Renal pelvis (tissue), 4 donors: ENCODE measurements around the gene MEIS3. TPM values are rescaled to one million over a fixed set of nuclear protein-coding genes. Genes with fewer than 3 reads are reported as not detected.
"Not testable (repeated sequence)": the region's sequence is repeated elsewhere in the genome, so short reads cannot be mapped to it uniquely, and the experiment has no call there.

Source experiments
- DNase-seq: peaks from one replicate; pipeline ENCODE4 v3.0.0-alpha.2; 2013
- polyA plus RNA-seq, 3 donors: library from polyadenylated mRNA; unstranded; fragments of 120-200 nt; gene quantifications; one replicate each; pipeline ENCODE4 v1.2.1, GENCODE V29; 2013; ENCODE audit not compliant: insufficient read length in 3 of 3

Gene MEIS3
- polyA plus RNA-seq, 3 donors = 16.6 to 24.1 (median 17.7) TPM

DNA sequence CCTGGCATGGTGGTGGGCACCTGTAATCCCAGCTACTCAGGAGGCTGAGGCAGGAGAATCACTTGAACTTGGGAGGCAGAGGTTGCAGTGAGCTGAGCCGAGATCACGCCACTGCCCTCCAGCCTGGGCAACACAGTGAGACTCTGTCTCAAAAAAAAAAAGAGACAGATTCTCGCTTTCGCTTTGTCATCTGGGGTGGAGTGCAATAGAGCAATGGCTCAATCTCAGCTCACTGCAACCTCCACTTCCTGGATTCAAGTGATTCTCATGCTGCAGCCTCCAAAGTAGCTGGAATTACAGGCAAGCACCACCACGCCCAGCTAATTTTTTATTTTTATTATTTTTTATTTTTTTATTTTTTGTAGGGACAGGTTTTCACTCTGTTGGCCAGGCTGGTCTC is 30.6 kb downstream of the MEIS3 start:
- not testable (repeated sequence) for DNase-seq

DNA sequence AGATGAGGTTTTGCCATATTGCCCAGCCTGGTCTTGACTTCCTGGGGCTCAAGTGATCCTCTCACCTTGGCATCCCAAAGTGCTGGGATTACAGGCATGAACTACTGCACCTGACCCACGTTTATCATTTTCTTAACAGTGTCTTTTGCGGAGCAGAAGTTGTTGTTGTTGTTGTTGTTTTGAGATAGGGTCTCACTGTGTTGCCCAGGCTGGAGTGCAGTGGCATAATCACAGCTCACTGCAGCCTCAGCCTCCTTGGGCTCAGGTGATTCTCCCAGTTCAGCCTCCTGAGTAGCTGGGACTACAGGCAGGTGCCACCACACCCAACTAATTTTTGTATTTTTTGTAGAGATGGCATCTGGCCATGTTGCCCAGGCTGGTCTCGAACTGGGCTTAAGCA is 31.7 kb downstream of the MEIS3 start:
- not testable (repeated sequence) for DNase-seq

GRCh38 chr19:47386582-47386981 is 32.7 kb downstream of the MEIS3 start:
- not testable (repeated sequence) for DNase-seq

DNA sequence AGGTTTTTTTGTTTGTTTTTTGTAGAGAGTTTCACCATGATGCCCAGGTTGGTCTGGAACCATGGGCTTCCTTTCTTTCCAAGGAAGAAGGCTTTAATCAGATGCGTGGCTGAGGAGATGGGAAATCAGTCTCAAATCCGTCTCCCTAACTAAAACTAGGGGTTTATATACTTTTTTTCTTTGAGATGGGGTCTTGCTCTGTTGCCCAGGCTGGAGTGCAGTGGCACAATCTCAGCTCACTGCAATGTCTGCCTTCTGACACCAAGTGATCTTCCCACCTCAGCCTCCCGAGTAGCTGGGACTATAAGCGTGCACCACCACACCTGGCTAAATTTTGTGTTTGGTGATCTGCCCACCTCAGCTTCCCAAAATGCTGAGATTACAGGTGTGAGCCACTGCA is 34.8 kb downstream of the MEIS3 start:
- DNase-seq = not testable (repeated sequence)

- not testable (repeated sequence) for DNase-seq
These were observed 35.4 kb downstream of the MEIS3 start for GRCh38 chr19:47383890-47384289.

DNA sequence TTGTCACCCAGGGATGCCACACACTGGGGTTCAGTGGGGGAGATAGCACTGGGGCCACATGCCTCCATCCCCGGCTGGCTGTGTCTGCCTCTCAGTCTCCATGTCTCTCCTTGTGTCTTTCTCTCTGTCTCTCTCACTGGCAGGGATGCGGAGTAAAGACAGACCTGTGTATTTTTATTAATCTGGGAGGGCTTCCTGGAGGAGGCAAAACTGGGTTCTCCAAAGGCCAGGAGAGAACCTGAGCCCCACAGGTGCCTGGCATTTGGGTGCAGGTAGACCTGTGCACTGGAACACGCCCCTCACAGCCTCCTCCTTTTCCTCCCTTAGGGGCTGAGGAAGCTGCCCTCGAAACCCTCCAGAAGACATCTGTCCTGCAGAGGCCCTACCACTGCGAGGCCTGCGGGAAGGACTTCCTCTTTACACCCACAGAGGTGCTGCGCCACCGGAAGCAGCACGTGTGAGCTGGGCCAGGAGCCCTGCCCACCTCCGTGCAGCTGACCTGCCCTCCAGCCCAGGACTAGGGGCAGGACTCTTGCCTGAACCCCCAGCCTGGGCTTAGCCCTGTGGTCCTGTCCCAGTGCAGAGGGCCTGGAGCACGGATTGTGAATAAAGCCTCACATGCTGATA is 37.6 kb downstream of the MEIS3 start:
- no peak for DNase-seq

GRCh38 chr19:47381121-47381520 is 38.2 kb downstream of the MEIS3 start:
- no peak for DNase-seq

- DNase-seq = no peak
These were observed 38.8 kb downstream of the MEIS3 start for GRCh38 chr19:47380559-47380958.

DNA sequence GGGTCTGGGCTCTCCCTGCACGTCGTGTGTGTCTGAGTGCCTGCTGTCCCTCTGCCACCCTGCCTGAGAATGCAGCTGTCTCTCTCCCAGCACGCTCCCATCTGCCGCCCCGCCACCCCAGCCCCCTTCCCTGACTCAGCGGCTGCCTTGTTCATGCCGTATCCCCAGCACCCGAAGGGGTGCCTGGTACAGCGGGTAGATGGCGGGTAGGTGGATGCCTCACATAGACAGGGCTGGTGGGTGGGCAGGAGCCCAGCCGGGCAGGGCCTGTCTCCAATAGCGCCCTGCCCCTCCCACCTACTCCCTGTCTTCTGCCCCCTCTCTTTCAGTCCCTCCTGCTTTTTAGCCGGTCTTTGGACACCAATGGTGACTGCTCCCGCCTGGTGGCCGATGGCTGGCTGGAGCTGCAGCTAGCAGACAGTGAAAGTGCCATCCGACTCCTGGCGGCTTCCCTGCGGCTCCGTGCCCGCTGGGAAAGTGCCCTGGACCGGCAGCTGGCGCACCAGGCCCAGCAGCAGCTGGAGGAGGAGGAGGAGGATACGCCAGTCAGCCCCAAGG is 39.9 kb downstream of the MEIS3 start:
- no peak for DNase-seq

DNA sequence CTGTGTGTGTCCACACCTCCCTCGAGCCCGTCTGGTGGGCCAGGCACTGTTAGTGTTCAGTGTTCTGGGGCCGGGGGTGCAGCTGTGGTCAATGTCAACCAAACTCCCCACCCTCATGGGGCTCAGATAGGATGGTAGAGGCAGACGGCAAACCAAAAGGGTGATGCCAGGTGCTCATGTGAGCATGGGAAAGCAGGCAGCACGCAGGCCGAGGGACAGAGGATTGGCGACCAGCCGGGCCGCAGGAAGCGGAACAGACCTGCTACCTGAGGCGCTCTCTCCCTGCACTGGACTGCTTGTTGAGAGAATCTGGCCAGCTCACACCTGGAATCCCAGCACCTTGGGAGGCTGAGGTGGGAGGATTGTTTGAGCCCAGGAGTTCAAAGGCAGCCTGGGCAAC is 41.1 kb downstream of the MEIS3 start:
- DNase-seq = no peak

- no peak for DNase-seq
These were observed 41.5 kb downstream of the MEIS3 start for GRCh38 chr19:47377801-47378200.

- no peak for DNase-seq
These were observed 42.1 kb downstream of the MEIS3 start for GRCh38 chr19:47377208-47377701.

DNA sequence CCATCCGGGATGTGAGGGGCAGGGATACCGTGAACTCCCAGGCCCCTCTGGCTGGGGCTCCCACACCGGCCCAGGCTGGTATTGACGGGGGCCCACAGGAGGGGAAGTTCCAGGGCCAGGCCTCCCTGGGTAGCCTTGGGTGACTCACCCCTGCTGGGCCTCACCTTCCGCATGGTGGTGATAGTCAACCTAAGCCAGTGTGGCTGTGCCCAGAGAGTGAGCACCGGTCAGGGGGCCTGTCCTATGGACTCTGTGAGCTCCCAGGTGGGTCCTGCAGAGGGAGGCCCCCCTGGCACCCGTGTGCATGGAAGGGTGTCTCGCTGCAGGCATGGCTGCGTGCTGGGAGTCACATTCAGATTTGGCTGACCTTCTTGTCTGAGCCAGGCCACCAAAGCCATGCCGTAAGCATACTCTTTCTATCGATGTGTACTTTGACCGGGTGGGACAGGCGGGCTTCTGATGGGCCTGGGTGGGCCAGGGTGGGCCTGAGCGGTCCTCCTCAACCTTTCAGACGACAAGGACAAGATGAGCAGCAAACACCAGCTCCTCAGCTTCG is 42.7 kb downstream of the MEIS3 start:
- no peak for DNase-seq

DNA sequence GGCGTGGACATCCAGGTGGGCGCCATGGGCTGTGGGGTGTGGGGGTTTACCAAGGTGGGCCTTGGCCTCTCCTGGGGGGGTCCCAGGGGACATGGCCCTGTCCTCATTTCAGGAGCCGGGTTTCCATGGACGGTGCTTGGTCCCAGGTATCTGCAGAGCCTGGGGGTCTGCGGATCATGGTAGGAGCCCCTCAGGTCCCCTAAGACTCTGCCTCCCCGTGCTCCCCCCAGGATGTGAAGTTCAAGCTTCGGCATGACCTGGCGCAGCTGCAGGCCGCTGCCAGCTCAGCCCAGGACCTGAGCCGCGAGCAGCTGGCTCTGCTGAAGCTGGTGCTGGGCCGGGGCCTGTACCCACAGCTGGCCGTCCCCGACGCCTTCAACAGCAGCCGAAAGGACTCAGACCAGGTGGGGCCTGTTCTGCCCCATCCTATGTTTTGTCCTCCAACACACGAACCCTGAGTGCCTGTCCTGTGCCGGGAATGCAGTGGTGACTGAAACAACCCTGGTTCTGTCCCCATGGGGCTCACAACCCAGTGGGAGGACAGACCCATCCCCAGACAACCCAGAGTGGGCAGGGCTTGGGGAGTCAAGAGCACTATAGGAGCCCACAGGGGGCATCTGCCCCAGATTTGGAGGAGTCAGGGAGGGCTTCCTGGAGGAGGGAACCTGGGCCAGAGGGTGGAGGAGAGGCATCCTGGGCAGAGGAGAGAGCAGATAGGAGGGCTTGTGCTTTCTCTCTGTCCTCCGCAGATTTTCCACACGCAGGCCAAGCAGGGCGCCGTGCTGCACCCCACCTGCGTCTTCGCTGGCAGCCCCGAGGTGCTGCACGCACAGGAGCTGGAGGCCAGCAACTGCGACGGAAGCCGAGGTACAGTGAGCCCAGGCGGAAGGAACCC is 43.4 kb downstream of the MEIS3 start:
- no peak for DNase-seq

GRCh38 chr19:47374876-47375693 is 44.2 kb downstream of the MEIS3 start:
- no peak for DNase-seq

DNA sequence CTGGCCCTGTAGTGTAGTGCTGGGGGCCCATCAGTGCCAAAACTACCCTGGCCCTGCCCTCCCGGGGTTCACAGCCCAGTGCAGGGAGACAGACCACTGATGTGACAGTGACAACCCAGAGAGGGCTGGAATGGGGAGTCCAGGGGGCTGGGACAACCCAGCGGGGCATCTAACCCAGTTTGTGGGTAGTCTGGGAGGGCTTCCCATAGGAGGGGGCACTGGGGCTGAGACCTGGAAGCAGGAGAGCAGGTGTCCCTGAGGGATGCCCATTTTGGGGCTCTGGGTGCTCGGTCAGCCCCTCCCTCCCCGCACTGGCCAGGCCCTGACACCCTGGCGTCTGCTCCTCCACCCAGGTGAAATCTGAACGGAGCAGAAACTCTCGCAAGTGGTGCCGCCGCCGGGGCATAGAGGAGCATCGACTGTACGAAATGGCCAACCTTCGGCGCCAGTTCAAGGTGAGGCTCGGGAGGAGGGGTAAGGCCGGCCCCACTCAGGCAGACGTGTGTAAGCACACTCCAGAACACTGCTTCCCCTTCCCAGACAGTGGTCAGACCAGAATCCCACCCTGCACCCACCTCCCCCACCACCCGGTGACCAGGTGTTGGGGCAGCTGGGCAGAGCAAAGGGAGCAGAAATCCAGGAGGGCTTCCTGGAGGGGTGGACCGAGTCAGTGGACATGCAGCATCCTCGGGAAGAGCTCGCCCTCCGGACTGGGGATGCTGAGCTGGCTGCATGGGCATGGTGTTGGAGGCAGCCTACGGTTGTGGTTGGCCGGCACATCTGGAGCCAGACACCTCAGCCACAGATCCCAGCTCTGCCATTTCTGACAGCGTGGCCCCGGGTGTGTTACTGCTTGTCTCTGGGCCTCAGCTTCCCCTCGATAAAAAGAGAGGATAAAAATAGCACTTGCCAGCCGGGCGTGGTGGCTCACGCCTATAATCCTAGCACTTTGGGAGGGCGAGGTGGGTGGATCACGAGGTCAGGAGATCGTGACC is 45.8 kb downstream of the MEIS3 start:
- no peak for DNase-seq

DNA sequence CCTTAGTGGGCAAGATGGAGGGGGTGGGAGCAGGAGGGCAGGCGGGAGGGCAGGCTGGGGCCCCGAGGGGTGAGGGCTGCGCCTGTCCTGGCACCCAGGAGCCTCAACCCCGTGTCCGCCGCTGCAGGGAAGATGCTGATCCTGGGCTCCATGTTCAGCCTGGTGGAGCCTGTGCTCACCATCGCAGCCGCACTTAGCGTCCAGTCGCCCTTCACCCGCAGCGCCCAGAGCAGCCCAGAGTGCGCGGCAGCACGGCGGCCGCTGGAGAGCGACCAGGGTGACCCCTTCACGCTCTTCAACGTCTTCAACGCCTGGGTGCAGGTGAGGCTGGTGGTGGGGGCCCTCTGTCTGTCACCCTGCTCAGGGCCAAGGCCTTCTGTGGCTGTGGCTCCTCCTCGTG is 46.7 kb downstream of the MEIS3 start:
- no peak for DNase-seq

- no peak for DNase-seq
These were observed 48.1 kb downstream of the MEIS3 start for GRCh38 chr19:47371261-47371660.

DNA sequence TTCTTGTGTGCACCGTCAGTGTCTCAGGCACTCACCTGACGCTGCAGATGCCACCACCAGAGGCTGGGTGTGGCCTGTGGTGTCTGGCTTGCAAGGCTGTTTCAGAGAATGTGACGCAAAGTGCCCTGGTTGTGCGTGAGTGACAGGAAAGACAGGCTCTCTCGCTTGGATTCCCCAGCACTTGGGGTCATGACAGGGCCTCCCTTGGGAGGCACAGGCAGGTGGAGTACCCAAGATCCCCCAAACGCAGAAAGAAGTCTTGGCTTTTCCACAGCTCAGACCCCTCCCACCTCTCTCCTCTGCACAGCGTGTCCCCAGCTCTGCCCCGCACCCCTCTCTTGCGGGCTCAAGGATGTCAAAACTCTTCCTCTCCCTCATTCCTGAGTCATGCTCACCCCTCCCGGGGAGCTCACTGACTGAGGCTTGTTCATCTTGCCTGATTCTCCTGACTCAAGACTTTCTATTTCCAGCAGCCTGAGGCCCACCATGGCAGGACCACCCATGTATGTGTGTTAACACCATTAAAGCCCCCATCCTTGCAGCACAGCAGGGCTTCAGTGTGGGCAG is 49.2 kb downstream of the MEIS3 start:
- DNase-seq = no peak

GRCh38 chr19:47365455-47365854 is 53.9 kb downstream of the MEIS3 start:
- not testable (repeated sequence) for DNase-seq
